ENCODE measurements around the gene CARS2.

The CARS2 gene

DNA sequence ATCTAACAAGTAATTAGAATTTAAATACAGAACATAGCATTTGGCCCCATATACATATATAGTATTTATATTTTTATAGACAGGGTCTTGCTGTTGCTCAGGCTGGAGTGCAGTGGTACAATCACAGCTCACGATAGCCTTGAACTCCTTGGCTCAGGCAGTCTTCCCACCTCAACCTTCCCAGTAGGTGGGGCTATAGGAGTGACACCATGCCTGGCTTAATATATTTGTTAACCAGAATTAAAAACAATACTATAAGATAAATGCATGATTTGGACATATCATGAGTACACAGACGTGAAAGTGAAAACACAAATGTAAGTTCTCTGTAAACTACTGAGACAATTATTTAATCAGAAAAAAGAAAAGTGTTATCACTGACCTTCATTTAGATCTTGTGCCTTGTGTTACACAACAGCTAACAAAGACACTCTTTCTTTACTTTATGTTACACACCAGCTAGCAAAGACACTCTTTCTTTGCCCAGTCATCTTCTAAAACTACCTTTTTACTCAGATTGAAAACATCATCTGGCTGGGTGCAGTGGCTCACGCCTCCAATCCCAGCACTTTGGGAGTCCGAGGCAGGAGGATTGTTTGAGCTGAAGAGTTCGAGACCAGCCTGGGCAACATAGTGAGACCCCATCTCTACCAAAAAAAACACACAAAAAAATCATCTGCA is 22.6 kb downstream of the CARS2 start:
- Histone ChIP-seq H3K9me3 (ENCODE audit: insufficient read depth, low read length, severe bottlenecking) (no peaks in the 10 kb centered on the region), H3K4me1 (ENCODE audit: insufficient read depth, low read length) (no peaks in the 10 kb centered on the region), H3K27me3 (ENCODE audit: insufficient read depth, low read length, poor library complexity) (no peaks in the 10 kb centered on the region), H3K4me3 (ENCODE audit: low read depth in 1 of 2, low read length in 2 of 2) (no peak overlapping the region), H3K9ac (ENCODE audit: low read depth, low read length) (no peak overlapping the region), H3K79me2 (ENCODE audit: insufficient read depth, low read length) (no peaks in the 10 kb centered on the region), H4K20me1 (ENCODE audit: insufficient read depth, low read length) (peaks cover 4% of the 10 kb centered on the region; the same call in 1 of the 2 replicates), H3K27ac (ENCODE audit: low read length) (no peak overlapping the region), H2AFZ (ENCODE audit: low read depth, low read length) (no peak overlapping the region), H3K36me3 (ENCODE audit: insufficient read depth, low read length) (peaks cover 88% of the 10 kb centered on the region), H3K4me2 (ENCODE audit: insufficient read depth, low read length) (no peak overlapping the region)
- TF ChIP-seq, protein P1, sequence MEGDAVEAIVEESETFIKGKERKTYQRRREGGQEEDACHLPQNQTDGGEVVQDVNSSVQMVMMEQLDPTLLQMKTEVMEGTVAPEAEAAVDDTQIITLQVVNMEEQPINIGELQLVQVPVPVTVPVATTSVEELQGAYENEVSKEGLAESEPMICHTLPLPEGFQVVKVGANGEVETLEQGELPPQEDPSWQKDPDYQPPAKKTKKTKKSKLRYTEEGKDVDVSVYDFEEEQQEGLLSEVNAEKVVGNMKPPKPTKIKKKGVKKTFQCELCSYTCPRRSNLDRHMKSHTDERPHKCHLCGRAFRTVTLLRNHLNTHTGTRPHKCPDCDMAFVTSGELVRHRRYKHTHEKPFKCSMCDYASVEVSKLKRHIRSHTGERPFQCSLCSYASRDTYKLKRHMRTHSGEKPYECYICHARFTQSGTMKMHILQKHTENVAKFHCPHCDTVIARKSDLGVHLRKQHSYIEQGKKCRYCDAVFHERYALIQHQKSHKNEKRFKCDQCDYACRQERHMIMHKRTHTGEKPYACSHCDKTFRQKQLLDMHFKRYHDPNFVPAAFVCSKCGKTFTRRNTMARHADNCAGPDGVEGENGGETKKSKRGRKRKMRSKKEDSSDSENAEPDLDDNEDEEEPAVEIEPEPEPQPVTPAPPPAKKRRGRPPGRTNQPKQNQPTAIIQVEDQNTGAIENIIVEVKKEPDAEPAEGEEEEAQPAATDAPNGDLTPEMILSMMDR (IDR thresholded peaks at IDR 0.05; ENCODE audit: borderline replicate concordance, extremely low read depth, low read length, poor library complexity, severe bottlenecking): peak; percentile 38
- no peak for TF ChIP-seq EZH2 (IDR thresholded peaks at IDR 0.05; ENCODE audit: borderline replicate concordance, low read depth, low read length, severe bottlenecking)
- no peak for DNase-seq
- ATAC-seq (ENCODE audit: insufficient read depth, low read depth): peak; percentile 47; the same call in 1 of the 3 replicates

DNA sequence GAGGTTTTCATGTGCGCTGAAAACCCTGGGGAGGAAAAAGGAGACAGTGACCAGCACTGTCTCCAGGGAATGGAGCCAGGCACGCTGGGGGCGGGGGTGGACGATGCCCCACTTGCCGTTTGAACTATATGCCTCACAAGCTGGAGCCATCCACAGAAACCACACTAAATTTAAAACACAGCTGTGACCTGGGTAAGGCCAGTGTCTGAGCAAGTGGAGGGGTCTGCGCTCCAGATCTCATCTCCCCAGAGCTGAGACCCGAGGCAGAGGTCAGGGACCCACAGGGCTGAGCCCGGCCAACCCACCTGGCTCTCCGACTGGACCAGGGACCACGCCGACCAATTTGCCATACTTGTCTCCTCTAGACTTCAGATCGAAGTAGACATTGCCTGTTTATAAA is 23.2 kb downstream of the CARS2 start:
- no peaks in the 10 kb centered on the region; the same call in 1 of the 2 replicates for H3K79me2 ChIP-seq (ENCODE audit: insufficient read depth, low read length)
- no peak overlapping the region for H3K4me3 ChIP-seq (ENCODE audit: low read depth in 1 of 2, low read length in 2 of 2)
- ATAC-seq (ENCODE audit: insufficient read depth, low read depth) (no peak), DNase-seq (no peak)
- H3K27me3 ChIP-seq (ENCODE audit: insufficient read depth, low read length, poor library complexity): no peaks in the 10 kb centered on the region
- no peak overlapping the region for H3K27ac ChIP-seq (ENCODE audit: low read length)
- H3K36me3 ChIP-seq (ENCODE audit: insufficient read depth, low read length): peaks cover 88% of the 10 kb centered on the region
- no peaks in the 10 kb centered on the region for H3K4me1 ChIP-seq (ENCODE audit: insufficient read depth, low read length)
- no peak overlapping the region for H2AFZ ChIP-seq (ENCODE audit: low read depth, low read length)
- peaks cover 3% of the 10 kb centered on the region for H4K20me1 ChIP-seq (ENCODE audit: insufficient read depth, low read length)
- H3K9ac ChIP-seq (ENCODE audit: low read depth, low read length): no peak overlapping the region
- H3K4me2 ChIP-seq (ENCODE audit: insufficient read depth, low read length): no peak overlapping the region
- H3K9me3 ChIP-seq (ENCODE audit: insufficient read depth, low read length, severe bottlenecking): no peaks in the 10 kb centered on the region
- TF ChIP-seq EZH2 (IDR thresholded peaks at IDR 0.05; ENCODE audit: borderline replicate concordance, low read depth, low read length, severe bottlenecking): no peak
- TF ChIP-seq, protein P1 (IDR thresholded peaks at IDR 0.05; ENCODE audit: borderline replicate concordance, extremely low read depth, low read length, poor library complexity, severe bottlenecking): no peak

DNA sequence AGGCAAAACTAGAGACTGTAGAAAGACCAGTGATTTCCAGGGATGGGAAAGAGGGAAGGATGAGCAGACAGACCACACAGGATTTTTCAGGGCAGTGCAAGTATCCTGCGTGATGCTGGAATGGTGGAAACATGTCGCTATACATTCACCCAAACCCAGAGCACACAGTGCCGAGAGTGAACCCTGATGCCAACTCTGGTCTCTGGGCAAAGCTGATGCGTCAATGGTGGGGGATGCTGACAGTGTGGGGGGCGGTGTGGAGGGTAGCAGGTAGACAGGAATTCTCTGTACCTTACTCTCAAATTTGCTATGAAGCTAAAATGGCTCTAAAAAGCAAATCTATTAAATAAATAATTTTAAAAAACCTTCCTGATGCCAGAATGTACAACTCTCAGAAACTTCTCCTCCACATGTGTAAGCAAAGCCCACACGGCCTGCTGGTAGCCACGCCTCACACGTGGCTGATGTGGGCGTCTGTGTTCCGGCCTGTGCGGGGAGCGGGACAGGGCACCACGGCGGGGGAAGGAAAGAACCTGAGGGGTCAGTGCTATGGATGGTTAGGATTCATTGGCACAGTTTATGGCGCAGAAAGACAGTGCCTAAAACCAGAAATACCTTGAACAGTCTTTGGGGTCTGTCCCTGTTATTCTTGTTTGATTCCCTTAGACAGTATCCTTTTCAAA is 23.9 kb downstream of the CARS2 start:
- no peak overlapping the region for H3K9ac ChIP-seq (ENCODE audit: low read depth, low read length)
- TF ChIP-seq, protein P1 (IDR thresholded peaks at IDR 0.05; ENCODE audit: borderline replicate concordance, extremely low read depth, low read length, poor library complexity, severe bottlenecking): no peak
- TF ChIP-seq EZH2 (IDR thresholded peaks at IDR 0.05; ENCODE audit: borderline replicate concordance, low read depth, low read length, severe bottlenecking): no peak

More for the DNA sequence above, 23.9 kb downstream of the CARS2 start:
- no peak overlapping the region for H3K4me3 ChIP-seq (ENCODE audit: low read depth in 1 of 2, low read length in 2 of 2)
- peaks cover 2% of the 10 kb centered on the region; the same call in 1 of the 2 replicates for H4K20me1 ChIP-seq (ENCODE audit: insufficient read depth, low read length)
- H3K4me2 ChIP-seq (ENCODE audit: insufficient read depth, low read length): no peak overlapping the region
- no peak overlapping the region for H2AFZ ChIP-seq (ENCODE audit: low read depth, low read length)
- H3K79me2 ChIP-seq (ENCODE audit: insufficient read depth, low read length): no peaks in the 10 kb centered on the region; the same call in 1 of the 2 replicates
- peaks cover 88% of the 10 kb centered on the region for H3K36me3 ChIP-seq (ENCODE audit: insufficient read depth, low read length)
- DNase-seq: no peak
- no peaks in the 10 kb centered on the region for H3K9me3 ChIP-seq (ENCODE audit: insufficient read depth, low read length, severe bottlenecking)
- H3K27ac ChIP-seq (ENCODE audit: low read length): no peak overlapping the region
- ATAC-seq (ENCODE audit: insufficient read depth, low read depth): no peak
- no peaks in the 10 kb centered on the region for H3K4me1 ChIP-seq (ENCODE audit: insufficient read depth, low read length)
- no peaks in the 10 kb centered on the region for H3K27me3 ChIP-seq (ENCODE audit: insufficient read depth, low read length, poor library complexity)

Measured in DND-41 (cell line).